Ovary (tissue), 9 donors: ENCODE data around the gene SAXO1. TPM values are rescaled to one million over a fixed set of nuclear protein-coding genes. Genes with fewer than 3 reads are reported as not detected.

Experiments used
- DNase-seq, 5 donors: peaks; one replicate each; pipeline ENCODE4 v3.0.0-alpha.2; 2019 to 2020
- H3K27ac ChIP-seq, 2 donors: fragments of 200-600 bp; one replicate each; pipeline versions ENCODE4 v1.5.1 to v1.8.0; 2019 to 2022
- H3K27me3 ChIP-seq: fragments of 200-600 bp; one replicate; pipeline ENCODE4 v1.8.0; 2022
- H3K36me3 ChIP-seq: fragments of 200-600 bp; sonication (generic); one replicate; pipeline ENCODE4 v1.5.1; 2019
- H3K4me1 ChIP-seq: one replicate; pipeline ENCODE4 v1.8.1; 2013; ENCODE audit warnings: mild to moderate bottlenecking, moderate library complexity; ENCODE audit not compliant: insufficient read depth
- H3K4me3 ChIP-seq: fragments of 200-600 bp; sonication (generic); one replicate; pipeline ENCODE4 v1.5.1; 2017
- H3K9me3 ChIP-seq, 2 donors: fragments of 200-600 bp in 1 of 2; sonication (generic) in 1 of 2; one replicate each; pipeline versions ENCODE4 v1.5.1 to v1.8.1; 2013 to 2019; ENCODE audit warnings: mild to moderate bottlenecking in 1 of 2, moderate library complexity in 1 of 2
- EP300 ChIP-seq: sonication (generic); formaldehyde crosslinking; IDR thresholded peaks from one replicate; pipeline ENCODE4 v1.6.1; 2017; ENCODE audit warnings: antibody characterized with exemption
- POLR2A ChIP-seq: fragments of 450-650 bp; IDR thresholded peaks from one replicate; pipeline ENCODE4 v1.6.1; 2017; ENCODE audit warnings: antibody characterized with exemption, mild to moderate bottlenecking, moderate library complexity
- WGBS, 3 donors: extraction: QIAGEN DNeasy Blood & Tissue Kit in 1 of 3; methylation state at CpG; one replicate each; pipeline versions ENCODE4 v1.1.5 to v1.1.7; 2013 to 2017; 5-methylcytosine and 5-hydroxymethylcytosine counted together
- intact Hi-C, 4 donors: fragments of 100-400 bp; cut with DNase I; formaldehyde crosslinking; loops; one replicate each; pipeline versions ENCODE4 v1.11.0 to v1.15.1; 2022 to 2023
- polyA plus RNA-seq, 2 donors: library from polyadenylated mRNA; stranded (reverse); fragments of 200-250 nt in 1 of 2; fragments of 350-450 nt in 1 of 2; fragmentation: Illumina TruSeq in 1 of 2; extraction: RNeasy Lipid Tissue Mini Kit (QIAGEN cat#74804) in 1 of 2; gene quantifications; one replicate each; pipeline ENCODE4 v1.2.3, GENCODE V29; 2013 to 2014
- total RNA-seq, 7 donors: library from RNA; depleted of rRNA in 2 of 7; stranded (reverse); fragments of >200 nt in 2 of 7; fragmentation: NEBNext Ultra II Directional in 3 of 7; extraction: Animal tissue kit (Norgen Biotek cat#: 25700) in 3 of 7; gene quantifications; one replicate each; pipeline versions ENCODE4 v1.1.0 to v1.2.4, GENCODE V29; 2016 to 2023
- TF ChIP-seq, protein P1 (sequence below), 3 donors: fragments of 450-650 bp in 2 of 3; fragments of 200-600 bp in 1 of 3; IDR thresholded peaks; one replicate each; pipeline versions ENCODE4 v1.5.1 to v1.8.0; 2016 to 2022; ENCODE audit warnings: antibody characterized with exemption in 3 of 3, mild to moderate bottlenecking in 1 of 3
- donor health status: DM: no; HTN: no; CAD: no; lungs with moderate emphysema.
- donor health status: DM: no; HTN: no; CAD: no.
- donor health status: Bipolar disorder and iron deficiency.
- donor health status: DM: yes; HTN: yes; CAD: no.
- donor health status: DM: no; HTN: no; CAD: no.
- donor health status: DM: yes; HTN: yes; CAD: no.

SAXO1 gene
- total and polyA plus RNA-seq, 9 donors = 0.04 to 0.47 (median 0.11) TPM; not detected in 1

DNA sequence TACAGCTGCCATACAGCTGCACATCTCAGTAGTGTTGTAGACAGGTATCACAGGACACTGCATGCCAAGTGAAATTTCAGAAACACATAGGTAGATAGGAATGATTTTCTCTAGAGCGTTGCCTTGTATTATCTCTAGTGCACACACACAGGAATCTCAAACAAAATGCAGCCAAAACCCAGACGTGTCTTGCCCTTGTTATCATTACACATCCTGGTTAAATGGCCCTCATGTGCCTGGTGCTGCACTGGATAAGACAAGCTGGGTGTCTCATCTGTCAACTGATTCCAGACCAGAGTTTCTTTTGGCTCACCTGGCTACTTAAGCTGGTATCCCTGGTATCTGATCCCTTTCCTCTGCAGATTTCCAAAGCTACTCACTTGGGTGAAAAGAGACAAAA, 59.7 kb downstream of the SAXO1 start:
- Histone ChIP-seq H3K4me1 (peaks cover 10% of the 10 kb centered on the region), H3K9me3 (no peaks in the 10 kb centered on the region), H3K4me3 (no peak overlapping the region), H3K36me3 (no peaks in the 10 kb centered on the region), H3K27me3 (no peaks in the 10 kb centered on the region), H3K27ac (no peak overlapping the region)
- TF ChIP-seq, protein P1, sequence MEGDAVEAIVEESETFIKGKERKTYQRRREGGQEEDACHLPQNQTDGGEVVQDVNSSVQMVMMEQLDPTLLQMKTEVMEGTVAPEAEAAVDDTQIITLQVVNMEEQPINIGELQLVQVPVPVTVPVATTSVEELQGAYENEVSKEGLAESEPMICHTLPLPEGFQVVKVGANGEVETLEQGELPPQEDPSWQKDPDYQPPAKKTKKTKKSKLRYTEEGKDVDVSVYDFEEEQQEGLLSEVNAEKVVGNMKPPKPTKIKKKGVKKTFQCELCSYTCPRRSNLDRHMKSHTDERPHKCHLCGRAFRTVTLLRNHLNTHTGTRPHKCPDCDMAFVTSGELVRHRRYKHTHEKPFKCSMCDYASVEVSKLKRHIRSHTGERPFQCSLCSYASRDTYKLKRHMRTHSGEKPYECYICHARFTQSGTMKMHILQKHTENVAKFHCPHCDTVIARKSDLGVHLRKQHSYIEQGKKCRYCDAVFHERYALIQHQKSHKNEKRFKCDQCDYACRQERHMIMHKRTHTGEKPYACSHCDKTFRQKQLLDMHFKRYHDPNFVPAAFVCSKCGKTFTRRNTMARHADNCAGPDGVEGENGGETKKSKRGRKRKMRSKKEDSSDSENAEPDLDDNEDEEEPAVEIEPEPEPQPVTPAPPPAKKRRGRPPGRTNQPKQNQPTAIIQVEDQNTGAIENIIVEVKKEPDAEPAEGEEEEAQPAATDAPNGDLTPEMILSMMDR (IDR thresholded peaks at IDR 0.05) = no peak
- no peak for TF ChIP-seq EP300
- no peak for TF ChIP-seq POLR2A
- intact Hi-C loops = no loop called here
- WGBS, 3 donors = 69 to 81% (median 79%) methylated on average over 2 of the region's 2 CpGs
- DNase-seq = no peak

DNA sequence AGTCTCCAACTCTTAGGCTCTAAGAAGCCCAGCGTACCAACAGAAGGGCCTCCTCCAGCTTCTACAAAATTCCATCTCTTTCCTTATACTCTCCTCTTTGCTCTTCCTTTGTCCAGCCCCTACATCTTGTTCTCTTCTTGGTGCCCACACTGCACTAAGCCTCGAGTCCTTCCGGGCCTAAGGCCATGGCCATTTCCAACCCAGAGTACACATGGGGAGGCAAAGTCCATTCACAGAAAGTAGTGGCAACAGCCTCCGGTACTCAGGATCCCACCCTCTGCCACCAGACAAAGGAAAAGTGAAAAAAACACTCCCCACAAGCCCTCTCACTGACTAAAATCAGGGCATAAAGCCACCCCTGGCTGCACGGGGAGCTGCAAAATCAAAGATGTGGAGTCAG, 60.3 kb downstream of the SAXO1 start:
- Histone ChIP-seq H3K9me3 (no peaks in the 10 kb centered on the region), H3K27ac (no peak overlapping the region), H3K4me1 (peaks cover 10% of the 10 kb centered on the region), H3K27me3 (no peaks in the 10 kb centered on the region), H3K4me3 (no peak overlapping the region), H3K36me3 (no peaks in the 10 kb centered on the region)
- DNase-seq = no peak
- TF ChIP-seq POLR2A = no peak
- 80 to 95% (median 91%) methylated on average over 5 of the region's 5 CpGs for WGBS, 3 donors
- intact Hi-C loops = no loop called here

DNA sequence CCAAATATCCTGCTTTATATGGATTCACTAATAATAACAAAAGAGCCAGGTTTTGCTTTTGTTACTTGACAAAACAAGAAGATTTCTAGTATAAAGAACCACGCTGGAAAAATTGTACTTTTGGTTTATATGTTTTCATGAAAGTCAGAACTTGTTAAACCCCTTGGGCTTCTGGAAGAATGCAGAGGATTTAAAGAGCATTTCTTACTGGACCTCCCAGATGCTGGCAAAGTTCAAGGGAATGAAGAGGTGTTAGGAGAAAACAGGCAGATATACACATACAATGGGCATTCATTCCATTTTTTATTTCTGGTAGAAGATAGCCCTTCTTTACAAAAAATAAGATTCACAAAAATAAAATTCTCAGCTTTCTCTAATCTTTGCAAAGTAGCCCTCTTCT, 61.1 kb downstream of the SAXO1 start:
- Histone ChIP-seq H3K27me3 (no peaks in the 10 kb centered on the region), H3K27ac (no peak overlapping the region), H3K9me3 (no peaks in the 10 kb centered on the region), H3K4me1 (peaks cover 10% of the 10 kb centered on the region), H3K4me3 (no peak overlapping the region), H3K36me3 (no peaks in the 10 kb centered on the region)
- TF ChIP-seq, protein P1 (IDR thresholded peaks at IDR 0.05) = no peak
- TF ChIP-seq EP300 (no peak), POLR2A (no peak)
- intact Hi-C loops = no loop called here
- no peak for DNase-seq
- 27 to 43% (median 34%) methylated on average over 1 of the region's 1 CpG for WGBS, 3 donors

DNA sequence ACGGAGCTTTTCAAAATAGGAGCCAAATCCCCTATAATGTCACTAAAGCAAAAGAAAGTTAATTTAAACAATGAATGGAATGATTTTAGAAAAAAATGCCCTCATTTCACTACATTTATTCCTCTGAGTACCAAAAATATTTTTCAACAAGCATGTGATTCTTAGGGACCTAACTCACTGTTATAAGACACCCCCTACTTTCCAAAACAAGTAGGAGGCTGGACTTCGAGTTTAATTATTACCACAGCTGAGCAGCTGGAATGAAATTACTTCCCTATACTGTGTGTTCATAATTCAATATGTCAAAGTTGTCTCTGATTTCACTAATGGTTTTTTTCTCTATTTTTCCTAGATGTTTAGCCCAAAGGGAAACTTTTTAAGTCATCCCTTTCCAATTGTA, 61.6 kb downstream of the SAXO1 start:
- Histone ChIP-seq H3K27ac (no peak overlapping the region), H3K4me1 (peaks cover 8% of the 10 kb centered on the region), H3K36me3 (no peaks in the 10 kb centered on the region), H3K9me3 (no peaks in the 10 kb centered on the region), H3K4me3 (no peak overlapping the region), H3K27me3 (no peaks in the 10 kb centered on the region)
- TF ChIP-seq, protein P1 (IDR thresholded peaks at IDR 0.05) = no peak
- TF ChIP-seq POLR2A = no peak
- no peak for TF ChIP-seq EP300
- intact Hi-C loops = no loop called here
- no peak for DNase-seq
- 23 to 28% (median 27%) methylated on average over 2 of the region's 2 CpGs for WGBS, 3 donors

DNA sequence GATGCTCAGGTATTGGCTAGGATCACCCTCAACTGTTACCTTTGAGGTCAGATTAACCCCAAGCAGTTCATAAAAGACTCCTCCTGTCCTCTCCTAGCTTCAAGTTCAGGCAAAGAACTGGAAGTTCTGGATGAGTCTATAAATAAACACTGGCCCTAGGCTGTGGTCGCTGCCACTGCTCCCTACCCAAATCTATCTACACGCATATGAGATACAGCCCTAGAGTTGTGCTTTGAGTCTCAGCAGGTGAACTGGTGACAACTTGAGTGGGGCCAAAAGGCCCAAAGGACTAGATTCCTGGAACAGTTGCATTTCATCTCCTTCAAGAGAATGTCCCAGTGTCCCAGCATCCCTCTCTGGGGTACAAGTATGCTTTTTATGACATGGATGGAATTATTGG, 62.6 kb downstream of the SAXO1 start:
- intact Hi-C loops = no loop called here
- Histone ChIP-seq H3K27me3 (no peaks in the 10 kb centered on the region), H3K36me3 (no peaks in the 10 kb centered on the region), H3K4me3 (no peak overlapping the region), H3K9me3 (no peaks in the 10 kb centered on the region), H3K4me1 (peaks cover 5% of the 10 kb centered on the region), H3K27ac (no peak overlapping the region)
- DNase-seq = no peak
- WGBS, 3 donors = 87 to 98% (median 92%) methylated on average over 2 of the region's 2 CpGs
- no peak for TF ChIP-seq EP300
- TF ChIP-seq, protein P1 (IDR thresholded peaks at IDR 0.05) = no peak
- no peak for TF ChIP-seq POLR2A
